OCI-LY1 (cell line): ENCODE results near the gene BUB1B.

ENCODE experiments used
- H2AFZ ChIP-seq: fragments of 200-600 bp; sonication (generic), shearing (Covaris generic); 2 replicates; pipeline ENCODE4 v1.6.0; 2014; ENCODE audit warnings: antibody characterized with exemption, mild to moderate bottlenecking, low read length
- H3F3A ChIP-seq: fragments of 200-600 bp; sonication (generic), shearing (Covaris generic); 2 replicates; pipeline ENCODE4 v1.6.0; 2014; ENCODE audit warnings: mild to moderate bottlenecking, antibody characterized with exemption, low read length, moderate library complexity; ENCODE audit not compliant: insufficient read depth
- H3K27ac ChIP-seq: fragments of 200-600 bp; sonication (generic); 2 replicates; pipeline ENCODE4 v1.5.1; 2014; ENCODE audit warnings: low read length, mixed run types, mild to moderate bottlenecking, low read depth; ENCODE audit not compliant: poor library complexity, severe bottlenecking
- H3K27me3 ChIP-seq: fragments of 200-600 bp; sonication (generic); 2 replicates; pipeline ENCODE4 v1.6.0; 2014; ENCODE audit warnings: antibody characterized with exemption, mild to moderate bottlenecking, low read length, moderate library complexity; ENCODE audit not compliant: insufficient read depth
- H3K36me3 ChIP-seq: fragments of 200-600 bp; sonication (generic); 2 replicates; pipeline ENCODE4 v1.6.1; 2014; ENCODE audit warnings: mild to moderate bottlenecking, antibody characterized with exemption, low read length, moderate library complexity, mixed read lengths; ENCODE audit not compliant: insufficient read depth
- H3K4me1 ChIP-seq: fragments of 200-600 bp; sonication (generic); 2 replicates; pipeline ENCODE4 v1.5.1; 2014; ENCODE audit warnings: mild to moderate bottlenecking, low read length, moderate library complexity; ENCODE audit not compliant: insufficient read depth, severe bottlenecking
- H3K4me2 ChIP-seq: fragments of 200-600 bp; sonication (generic), shearing (Covaris generic); 2 replicates; pipeline ENCODE4 v1.6.1; 2014; ENCODE audit warnings: low read length
- H3K4me3 ChIP-seq: fragments of 200-600 bp; sonication (generic); 2 replicates; pipeline ENCODE4 v1.5.1; 2014; ENCODE audit warnings: low read length, low read depth, mild to moderate bottlenecking, mixed read lengths; ENCODE audit not compliant: poor library complexity, severe bottlenecking
- H3K79me2 ChIP-seq: fragments of 200-600 bp; shearing (Covaris generic); 2 replicates; pipeline ENCODE4 v1.6.1; 2016; ENCODE audit warnings: mixed run types, low read length, mixed read lengths; ENCODE audit not compliant: insufficient read depth
- H3K9ac ChIP-seq: fragments of 200-600 bp; sonication (generic), shearing (Covaris generic); 2 replicates; pipeline ENCODE4 v1.6.1; 2014; ENCODE audit warnings: mild to moderate bottlenecking, low read length, mixed read lengths
- H3K9me2 ChIP-seq: fragments of 200-600 bp; sonication (generic), shearing (Covaris generic); 2 replicates; pipeline ENCODE4 v1.6.1; 2014; ENCODE audit warnings: low read depth, mild to moderate bottlenecking, low read length, mixed read lengths
- H3K9me3 ChIP-seq: fragments of 200-600 bp; shearing (Covaris generic); 2 replicates; pipeline ENCODE4 v1.6.1; 2014; ENCODE audit warnings: low read length, mixed read lengths
- H4K20me1 ChIP-seq: fragments of 200-600 bp; sonication (generic), shearing (Covaris generic); 2 replicates; pipeline ENCODE4 v1.6.0; 2016; ENCODE audit warnings: mild to moderate bottlenecking, low read length; ENCODE audit not compliant: insufficient read depth
- EZH2 ChIP-seq: fragments of 200-600 bp; sonication (generic), shearing (Covaris generic); IDR thresholded peaks from 2 replicates; pipeline ENCODE4 v1.8.0; 2017; ENCODE audit warnings: borderline replicate concordance, mixed run types, mild to moderate bottlenecking, antibody characterized with exemption, low read length, moderate library complexity, mixed read lengths
- TF ChIP-seq, protein P1 (sequence below): fragments of 200-600 bp; sonication (generic), shearing (Covaris generic); IDR thresholded peaks from 2 replicates; pipeline ENCODE4 v1.5.1; 2017; ENCODE audit warnings: mild to moderate bottlenecking, antibody characterized with exemption, low read length, moderate library complexity, mixed read lengths

The BUB1B gene

DNA sequence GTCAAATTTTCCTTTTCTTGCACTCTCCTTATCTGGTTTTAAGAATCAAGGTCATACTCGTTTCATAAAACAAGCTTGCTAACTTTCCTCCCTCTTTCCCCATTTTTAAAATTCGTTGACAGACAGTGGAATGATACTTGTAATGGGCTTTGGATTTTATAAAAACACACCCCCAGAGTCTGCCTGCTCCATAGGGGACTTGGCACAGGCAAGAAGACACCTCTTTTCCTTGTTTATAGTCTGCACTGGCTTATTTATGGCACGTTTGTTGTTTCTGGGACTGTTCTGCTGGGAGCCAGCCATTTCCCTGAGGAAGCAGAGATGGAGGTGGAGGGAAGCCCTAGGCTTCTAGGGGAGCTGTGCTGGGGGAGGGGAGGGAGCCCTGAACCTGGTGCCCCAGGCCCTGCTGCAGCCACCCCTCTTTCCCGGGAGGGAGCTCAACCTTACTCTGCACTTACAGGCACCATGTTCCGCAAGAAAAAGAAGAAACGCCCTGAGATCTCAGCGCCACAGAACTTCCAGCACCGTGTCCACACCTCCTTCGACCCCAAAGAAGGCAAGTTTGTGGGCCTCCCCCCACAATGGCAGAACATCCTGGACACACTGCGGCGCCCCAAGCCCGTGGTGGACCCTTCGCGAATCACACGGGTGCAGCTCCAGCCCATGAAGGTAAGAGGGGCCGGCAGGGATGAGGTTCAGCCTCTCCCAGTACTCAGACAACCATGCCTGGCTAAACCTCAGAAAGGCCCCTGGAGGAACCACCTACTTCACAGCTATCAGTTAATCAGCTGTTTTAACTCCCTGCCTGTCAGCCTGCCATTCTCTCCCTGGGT is 103.7 kb downstream of the BUB1B start:
- Histone ChIP-seq H3K4me3 (no peak overlapping the region), H3K9ac (no peak overlapping the region), H3K27ac (no peak overlapping the region), H3K4me2 (no peak overlapping the region), H3K79me2 (no peaks in the 10 kb centered on the region), H3K9me2 (no peaks in the 10 kb centered on the region), H3K9me3 (no peaks in the 10 kb centered on the region), H2AFZ (no peak overlapping the region), H3F3A (no peaks in the 10 kb centered on the region), H3K27me3 (peaks cover 18% of the 10 kb centered on the region), H3K36me3 (no peaks in the 10 kb centered on the region), H3K4me1 (no peaks in the 10 kb centered on the region), H4K20me1 (no peaks in the 10 kb centered on the region)
- no peak for TF ChIP-seq EZH2
- TF ChIP-seq, protein P1, sequence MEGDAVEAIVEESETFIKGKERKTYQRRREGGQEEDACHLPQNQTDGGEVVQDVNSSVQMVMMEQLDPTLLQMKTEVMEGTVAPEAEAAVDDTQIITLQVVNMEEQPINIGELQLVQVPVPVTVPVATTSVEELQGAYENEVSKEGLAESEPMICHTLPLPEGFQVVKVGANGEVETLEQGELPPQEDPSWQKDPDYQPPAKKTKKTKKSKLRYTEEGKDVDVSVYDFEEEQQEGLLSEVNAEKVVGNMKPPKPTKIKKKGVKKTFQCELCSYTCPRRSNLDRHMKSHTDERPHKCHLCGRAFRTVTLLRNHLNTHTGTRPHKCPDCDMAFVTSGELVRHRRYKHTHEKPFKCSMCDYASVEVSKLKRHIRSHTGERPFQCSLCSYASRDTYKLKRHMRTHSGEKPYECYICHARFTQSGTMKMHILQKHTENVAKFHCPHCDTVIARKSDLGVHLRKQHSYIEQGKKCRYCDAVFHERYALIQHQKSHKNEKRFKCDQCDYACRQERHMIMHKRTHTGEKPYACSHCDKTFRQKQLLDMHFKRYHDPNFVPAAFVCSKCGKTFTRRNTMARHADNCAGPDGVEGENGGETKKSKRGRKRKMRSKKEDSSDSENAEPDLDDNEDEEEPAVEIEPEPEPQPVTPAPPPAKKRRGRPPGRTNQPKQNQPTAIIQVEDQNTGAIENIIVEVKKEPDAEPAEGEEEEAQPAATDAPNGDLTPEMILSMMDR, result no peak

DNA sequence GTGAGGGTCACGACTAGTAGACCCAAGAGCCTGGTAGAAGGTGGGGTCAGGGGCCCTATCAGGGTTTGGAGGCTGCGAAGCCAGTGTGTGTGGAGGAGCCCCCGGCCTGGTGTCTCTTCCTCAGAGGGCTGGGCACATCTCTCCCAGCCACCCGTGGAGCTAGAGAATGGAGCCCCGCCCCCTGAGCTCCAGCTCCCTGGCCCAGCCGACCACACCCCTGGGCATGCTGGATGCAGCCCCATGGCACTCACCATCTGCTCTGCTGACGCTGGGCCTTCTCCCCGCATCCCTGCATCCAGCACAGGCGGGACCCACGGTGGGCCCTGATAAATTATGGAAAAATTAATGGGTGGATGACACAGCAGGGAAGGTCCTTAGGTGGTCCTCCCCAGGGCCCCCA is 104.5 kb downstream of the BUB1B start:
- Histone ChIP-seq H3K4me3 (no peak overlapping the region), H3K36me3 (no peaks in the 10 kb centered on the region), H3K9ac (no peak overlapping the region), H3K27ac (no peak overlapping the region), H3K9me3 (no peaks in the 10 kb centered on the region), H3K9me2 (no peaks in the 10 kb centered on the region), H3K4me2 (no peak overlapping the region), H3K79me2 (no peaks in the 10 kb centered on the region), H3K27me3 (peaks cover 18% of the 10 kb centered on the region), H3F3A (no peaks in the 10 kb centered on the region), H4K20me1 (no peaks in the 10 kb centered on the region), H2AFZ (no peak overlapping the region), H3K4me1 (no peaks in the 10 kb centered on the region)
- TF ChIP-seq, protein P1, result no peak
- TF ChIP-seq EZH2, result no peak

DNA sequence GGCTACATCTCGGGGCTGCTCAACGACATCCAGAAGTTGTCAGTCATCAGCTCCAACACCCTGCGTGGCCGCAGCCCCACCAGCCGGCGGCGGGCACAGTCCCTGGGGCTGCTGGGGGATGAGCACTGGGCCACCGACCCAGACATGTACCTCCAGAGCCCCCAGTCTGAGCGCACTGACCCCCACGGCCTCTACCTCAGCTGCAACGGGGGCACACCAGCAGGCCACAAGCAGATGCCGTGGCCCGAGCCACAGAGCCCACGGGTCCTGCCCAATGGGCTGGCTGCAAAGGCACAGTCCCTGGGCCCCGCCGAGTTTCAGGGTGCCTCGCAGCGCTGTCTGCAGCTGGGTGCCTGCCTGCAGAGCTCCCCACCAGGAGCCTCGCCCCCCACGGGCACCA is 105.0 kb downstream of the BUB1B start:
- Histone ChIP-seq H3K79me2 (no peaks in the 10 kb centered on the region), H3K9me3 (no peaks in the 10 kb centered on the region), H3K4me2 (no peak overlapping the region), H2AFZ (no peak overlapping the region), H4K20me1 (no peaks in the 10 kb centered on the region), H3K9me2 (no peaks in the 10 kb centered on the region), H3K4me3 (no peak overlapping the region), H3K27ac (no peak overlapping the region), H3F3A (no peaks in the 10 kb centered on the region), H3K4me1 (no peaks in the 10 kb centered on the region), H3K9ac (no peak overlapping the region), H3K36me3 (no peaks in the 10 kb centered on the region), H3K27me3 (peaks cover 18% of the 10 kb centered on the region)
- TF ChIP-seq EZH2, result no peak
- TF ChIP-seq, protein P1, result no peak
